ENCODE results near the gene RASIP1. TPM values are rescaled to one million over a fixed set of nuclear protein-coding genes. Genes with fewer than 3 reads are reported as not detected.

Gene RASIP1
- polyA plus RNA-seq, 4 donors = 12.6 to 16.6 (median 15.2) TPM

DNA sequence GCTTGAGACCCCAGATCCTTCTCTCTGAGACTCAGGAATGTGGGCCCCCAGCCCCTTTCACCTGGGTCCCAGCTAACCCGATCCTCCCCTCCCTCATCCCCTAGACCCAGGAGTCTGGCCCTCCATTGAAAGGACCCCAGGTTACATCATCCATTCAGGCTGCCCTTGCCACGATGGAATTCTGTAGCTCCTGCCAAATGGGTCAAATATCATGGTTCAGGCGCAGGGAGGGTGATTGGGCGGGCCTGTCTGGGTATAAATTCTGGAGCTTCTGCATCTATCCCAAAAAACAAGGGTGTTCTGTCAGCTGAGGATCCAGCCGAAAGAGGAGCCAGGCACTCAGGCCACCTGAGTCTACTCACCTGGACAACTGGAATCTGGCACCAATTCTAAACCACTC is 15.4 kb upstream of the RASIP1 start:
- DNase-seq (ENCODE audit: low read depth in 4 of 4, low spot score in 2 of 4) = no peak

GRCh38 chr19:48755084-48755641 is 14.8 kb upstream of the RASIP1 start, which contains the start of gene FGF21:
FGF21 (plus strand) TSS chr19:48755524; CDS start chr19:48756237, 713 bp downstream.
- DNase-seq (ENCODE audit: low read depth in 4 of 4, low spot score in 2 of 4) = no peak

GRCh38 chr19:48752496-48753365 is 12.3 kb upstream of the RASIP1 start, which contains the start of gene FUT1:
FUT1 (minus strand) TSS chr19:48752641; CDS start chr19:48751281, 1,360 bp downstream.
- no peak for DNase-seq (ENCODE audit: low read depth in 4 of 4, low spot score in 2 of 4)

GRCh38 chr19:48751845-48752495 is 11.6 kb upstream of the RASIP1 start:
- DNase-seq (ENCODE audit: low read depth in 4 of 4, low spot score in 2 of 4) = no peak

DNA sequence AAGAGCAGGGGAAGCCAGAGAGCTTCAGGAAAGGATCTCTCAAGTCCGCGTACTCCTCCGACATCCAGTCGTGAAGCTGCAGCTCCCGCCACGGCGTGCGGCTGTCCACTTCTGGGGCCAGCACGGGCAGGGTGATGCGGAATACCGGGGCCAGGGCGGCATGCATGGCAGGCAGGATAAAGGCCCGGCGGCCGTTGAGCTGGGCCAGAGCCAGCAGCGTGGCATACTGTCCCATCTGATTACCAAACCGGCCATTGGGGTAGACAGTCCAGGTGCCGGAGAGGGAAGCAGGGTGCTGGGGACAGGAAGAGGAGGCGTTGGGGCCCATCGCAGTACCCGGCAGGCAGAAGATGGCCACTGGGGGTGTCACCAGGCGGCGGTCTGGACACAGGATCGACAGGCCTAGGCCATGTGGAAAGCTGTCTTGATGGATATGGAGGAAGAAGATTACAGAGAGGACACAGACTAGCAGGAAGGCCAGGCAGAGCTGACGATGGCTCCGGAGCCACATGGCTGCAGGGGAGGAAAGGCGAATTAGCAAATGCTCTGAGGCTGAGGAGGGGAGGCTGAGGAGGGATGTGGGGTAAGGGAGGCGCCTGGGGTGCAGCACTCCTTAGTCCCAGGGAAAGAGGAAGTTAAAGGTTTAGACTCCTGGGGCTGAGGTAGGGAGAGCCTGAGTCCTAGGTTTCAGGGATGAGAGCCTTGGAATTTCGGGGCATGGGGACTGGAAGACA is 10.5 kb upstream of the RASIP1 start:
- no peak for DNase-seq (ENCODE audit: low read depth in 4 of 4, low spot score in 2 of 4)

- DNase-seq (ENCODE audit: low read depth in 4 of 4, low spot score in 2 of 4) = no peak
Observed at GRCh38 chr19:48750351-48750750, 9.9 kb upstream of the RASIP1 start.

DNA sequence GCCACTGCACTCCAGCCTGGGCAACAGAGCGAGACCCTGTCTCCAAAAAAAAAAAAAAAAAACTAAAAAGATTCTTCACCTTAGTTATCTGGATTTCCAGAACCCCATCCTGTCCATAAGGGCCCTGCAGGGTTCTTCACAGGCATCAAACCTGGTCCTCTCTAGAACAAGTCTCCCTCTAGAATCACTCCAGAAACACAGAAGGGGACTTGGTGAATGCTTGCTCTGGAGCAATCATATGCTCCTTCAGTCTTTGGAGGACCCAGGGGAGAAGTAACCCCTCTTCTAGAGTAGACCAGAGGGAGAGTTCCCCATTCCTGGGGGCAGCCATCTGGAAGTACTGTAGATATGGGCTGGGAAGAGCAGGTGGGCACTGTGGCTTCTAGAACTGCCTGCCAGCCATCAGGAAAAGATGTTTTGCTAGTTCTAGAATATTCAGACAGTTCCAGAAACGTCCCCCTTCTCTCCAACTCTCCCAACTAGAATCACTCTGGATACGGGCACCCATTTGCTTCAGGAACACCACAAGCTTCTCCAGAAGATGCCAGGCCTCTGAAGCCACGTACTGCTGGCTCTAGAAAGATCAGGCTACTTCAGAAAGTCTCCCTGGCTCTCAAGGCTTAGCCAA is 9.3 kb upstream of the RASIP1 start:
- no peak for DNase-seq (ENCODE audit: low read depth in 4 of 4, low spot score in 2 of 4)

- DNase-seq (ENCODE audit: low read depth in 4 of 4, low spot score in 2 of 4) = peak in 3 of 4 donors; percentile 74 to 86 (median 81)
Observed at GRCh38 chr19:48746738-48747575, 6.5 kb upstream of the RASIP1 start, which contains the start of gene IZUMO1. IZUMO1 (minus strand) TSS chr19:48746909; CDS start chr19:48745859, 1,050 bp downstream.

DNA sequence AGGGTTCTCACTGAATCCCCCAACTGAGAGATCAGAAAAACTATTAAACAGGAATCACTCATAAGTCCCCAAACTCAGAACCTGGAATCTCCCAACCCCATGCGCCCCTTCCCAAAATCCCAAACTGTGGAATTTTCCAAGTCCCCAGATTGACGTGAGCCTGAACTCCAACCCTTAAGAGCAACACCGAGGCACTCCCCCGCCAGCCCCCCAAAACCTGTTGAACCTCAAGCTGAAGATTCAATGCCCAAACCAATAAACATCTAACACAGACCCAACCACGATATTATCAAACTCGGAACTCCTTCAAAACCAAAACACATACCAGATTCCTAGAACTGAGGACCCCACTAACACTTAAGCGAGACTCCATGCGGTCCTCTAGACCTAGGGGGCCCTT is 5.7 kb upstream of the RASIP1 start:
- DNase-seq (ENCODE audit: low read depth in 4 of 4, low spot score in 2 of 4) = no peak

- no peak for DNase-seq (ENCODE audit: low read depth in 4 of 4, low spot score in 2 of 4)
Observed at GRCh38 chr19:48745208-48745995, 5.0 kb upstream of the RASIP1 start.

GRCh38 chr19:48742096-48742495 is 1.7 kb upstream of the RASIP1 start:
- no peak for DNase-seq (ENCODE audit: low read depth in 4 of 4, low spot score in 2 of 4)

DNA sequence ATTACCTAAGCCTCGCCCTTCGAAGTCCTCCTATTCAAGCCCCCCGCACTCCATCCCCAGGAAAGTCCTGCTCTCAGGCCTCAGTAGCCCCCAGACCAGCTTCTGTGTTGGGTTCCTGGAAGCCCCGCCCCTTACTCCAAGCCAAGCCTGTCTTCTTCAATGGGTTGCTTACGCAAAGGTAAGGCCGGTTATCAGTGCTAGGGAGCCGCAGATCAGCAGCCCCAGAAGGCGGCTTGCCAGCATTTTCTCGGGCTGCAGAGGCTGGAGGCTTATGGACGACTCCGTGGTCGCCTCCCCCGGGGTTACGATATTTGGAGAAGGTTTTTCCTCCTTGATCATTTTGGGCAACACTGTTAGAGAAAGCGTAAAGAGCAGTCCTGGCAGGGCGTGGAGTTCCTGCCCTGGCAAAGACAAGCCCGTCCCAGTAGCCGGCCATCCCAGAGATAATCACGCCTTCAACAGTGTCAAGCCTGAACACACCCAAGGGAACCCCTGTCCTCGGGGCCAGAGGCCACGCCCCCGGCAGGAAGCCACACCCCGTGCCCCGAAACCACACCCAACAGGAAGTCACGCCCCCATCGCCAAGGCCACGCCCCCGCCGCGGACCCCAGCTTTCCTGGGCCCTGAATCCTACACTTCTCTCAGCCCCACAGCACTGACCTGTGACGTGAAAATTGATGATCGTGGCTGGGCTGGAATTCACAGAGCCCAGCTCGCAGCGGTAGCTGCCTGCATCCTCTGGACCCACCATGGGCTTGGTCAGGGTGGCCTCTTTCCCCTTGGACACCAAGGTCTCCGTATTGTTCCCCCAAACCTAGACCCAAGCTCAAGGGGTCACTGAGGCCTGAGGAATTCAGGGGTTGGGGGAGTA is 954 bp upstream of the RASIP1 start:
- no peak for DNase-seq (ENCODE audit: low read depth in 4 of 4, low spot score in 2 of 4)

GRCh38 chr19:48739404-48740163 is 826 bp downstream of the RASIP1 start:
- no peak for DNase-seq (ENCODE audit: low read depth in 4 of 4, low spot score in 2 of 4)

DNA sequence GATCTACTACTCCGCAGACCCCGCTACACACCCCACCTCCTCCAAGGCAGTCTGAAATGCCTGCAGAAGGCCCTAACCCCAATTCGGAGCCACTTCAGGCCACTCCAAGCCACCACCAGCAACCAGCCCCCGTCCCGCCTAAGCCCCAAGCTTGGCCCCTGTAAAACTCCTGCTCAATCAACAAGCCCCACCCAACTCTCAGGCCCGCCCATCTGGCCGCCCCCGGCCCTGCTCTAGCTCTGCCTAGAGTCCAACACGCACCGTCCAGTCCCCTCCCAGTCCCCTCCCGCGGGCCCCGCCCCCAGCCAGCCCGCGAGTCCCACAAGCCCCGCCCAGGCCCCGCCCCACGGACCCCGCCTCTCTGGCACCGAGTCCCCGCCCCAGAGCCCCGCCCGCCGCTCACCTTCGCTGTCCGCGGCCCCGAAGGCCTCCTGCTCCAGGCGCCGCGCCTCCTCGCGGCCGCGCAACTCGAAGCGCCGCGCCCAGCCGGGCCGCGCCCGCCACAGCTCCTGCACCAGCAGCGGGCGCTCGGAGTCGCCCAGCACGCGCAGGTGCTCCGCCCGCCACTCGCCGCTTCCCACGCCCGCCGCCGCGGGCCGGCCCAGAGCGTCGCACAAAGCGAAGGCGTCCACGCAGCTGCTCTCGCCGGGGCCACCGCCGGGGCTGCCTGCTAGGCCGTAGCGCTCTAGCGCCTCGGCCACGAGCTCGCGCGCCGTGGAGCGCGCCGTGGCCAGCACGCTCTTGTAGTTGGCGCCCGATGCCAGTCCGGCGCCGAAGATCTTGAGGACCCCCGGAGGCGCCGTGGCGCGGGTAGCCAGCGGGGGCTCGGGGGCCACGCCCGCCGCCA is 1.6 kb downstream of the RASIP1 start:
- peak in 2 of 4 donors; percentile 82 to 85 for DNase-seq (ENCODE audit: low read depth in 4 of 4, low spot score in 2 of 4)

- no peak for DNase-seq (ENCODE audit: low read depth in 4 of 4, low spot score in 2 of 4)
Observed at GRCh38 chr19:48737360-48737998, 2.9 kb downstream of the RASIP1 start.
